GM18873 (cell line): ENCODE data around the gene ENTPD1.
"Not testable (repeated sequence)": the region's sequence is repeated elsewhere in the genome, so short reads cannot be mapped to it uniquely, and the experiment has no call there.

Experiments
- ATAC-seq: cut with Tn5 transposase; IDR thresholded peaks from one replicate; pipeline ENCODE4 v1.9.1; 2021; ENCODE audit warnings: mild to moderate bottlenecking, moderate library complexity, moderate number of reproducible peaks; ENCODE audit not compliant: unreplicated experiment, low FRiP score

The ENTPD1 gene

GRCh38 chr10:95906677-95907455 lies 150.9 kb downstream of the ENTPD1 start:
- peak; percentile 32 for ATAC-seq

- peak; percentile 70 for ATAC-seq
Measured at GRCh38 chr10:95907456-95908253, 151.7 kb downstream of the ENTPD1 start, which contains the start of gene CC2D2B. Gene CC2D2B, plus strand, starts transcription at chr10:95907975. Its CDS starts 3,349 bp downstream, at chr10:95911324.

- ATAC-seq, result no peak
Measured at GRCh38 chr10:95908450-95908849, 152.5 kb downstream of the ENTPD1 start.

DNA sequence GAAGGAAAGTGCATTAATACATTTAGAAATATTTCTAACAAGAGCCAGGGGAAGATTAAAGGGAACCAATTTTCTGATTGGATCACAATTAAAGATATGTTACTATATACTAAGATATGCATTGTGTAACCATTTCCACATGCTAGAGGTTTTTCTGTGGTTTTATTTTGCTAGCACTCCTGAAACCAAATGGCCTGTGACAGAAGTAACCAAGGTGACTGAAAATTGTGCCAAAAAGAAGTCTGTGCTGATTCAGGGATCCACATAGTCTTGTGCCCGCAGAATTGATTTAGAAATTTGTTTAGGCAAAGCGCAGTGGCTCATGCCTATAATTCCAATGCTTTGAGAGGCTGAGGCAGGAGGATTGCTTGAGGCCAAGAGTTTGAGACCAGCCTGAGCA lies 153.6 kb downstream of the ENTPD1 start:
- no peak for ATAC-seq

DNA sequence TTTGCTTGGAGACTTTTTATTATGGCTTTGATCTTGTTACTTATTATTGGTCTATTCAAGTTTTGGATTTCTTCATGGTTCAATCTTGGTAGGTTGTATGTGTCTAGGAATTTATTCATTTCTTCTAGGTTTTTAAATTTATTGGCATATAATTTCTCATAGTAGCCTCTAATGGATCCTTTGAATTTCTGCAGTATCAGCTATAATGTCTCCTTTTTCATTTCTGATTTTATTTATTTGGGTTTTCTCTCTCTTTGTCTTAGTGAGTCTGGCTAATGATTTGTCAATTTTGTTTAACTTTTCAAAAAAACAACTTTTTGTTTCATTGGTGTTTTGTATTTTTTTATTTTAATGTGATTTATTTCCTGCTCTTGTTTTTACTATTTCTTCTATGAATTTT lies 160.1 kb downstream of the ENTPD1 start:
- ATAC-seq, result not testable (repeated sequence)
